Cardiac muscle cell (in vitro differentiated cells and primary cell): Measurements from ENCODE around the gene ST3GAL3. TPM values are rescaled to one million over a fixed set of nuclear protein-coding genes. Genes with fewer than 3 reads are reported as not detected.

Source experiments
- DNase-seq, 2 donors: peaks; one replicate each; pipeline versions ENCODE4 v3.0.0 to v3.0.0-alpha.2; 2010 to 2017; ENCODE audit warnings: low read depth in 1 of 2, low spot score in 1 of 2
- H3K27ac ChIP-seq: fragments of 200-600 bp; sonication (generic); 2 replicates; pipeline ENCODE4 v1.5.1; 2016
- H3K27me3 ChIP-seq: fragments of 200-600 bp; sonication (generic); 2 replicates; pipeline ENCODE4 v1.6.0; 2016; ENCODE audit warnings: control low read depth
- H3K36me3 ChIP-seq: fragments of 200-600 bp; sonication (generic); 2 replicates; pipeline ENCODE4 v1.5.1; 2016; ENCODE audit warnings: control low read depth
- H3K4me1 ChIP-seq: fragments of 200-600 bp; sonication (generic); 2 replicates; pipeline ENCODE4 v1.8.1; 2017; ENCODE audit warnings: low read depth, mild to moderate bottlenecking, mixed run types
- H3K4me3 ChIP-seq: fragments of 200-600 bp; sonication (generic); 2 replicates; pipeline ENCODE4 v1.5.1; 2016; ENCODE audit warnings: mild to moderate bottlenecking
- H3K9me3 ChIP-seq: fragments of 200-600 bp; sonication (generic); 2 replicates; pipeline ENCODE4 v1.5.1; 2017; ENCODE audit warnings: low read depth, mild to moderate bottlenecking, control low read depth
- CTCF ChIP-seq: IDR thresholded peaks from 2 replicates; pipeline ENCODE4 v1.5.1; 2012; ENCODE audit warnings: low read depth, mild to moderate bottlenecking, low read length
- polyA plus RNA-seq: library from polyadenylated mRNA; unstranded; fragments of >200 nt; fragmentation: Nextera tagmentation; extraction: Ambion mirVana; gene quantifications from 2 replicates; pipeline ENCODE4 v1.2.1, GENCODE V29; 2016
- total RNA-seq: library from RNA; depleted of rRNA; stranded (reverse); fragments of >200 nt; gene quantifications from 2 replicates; pipeline ENCODE4 v1.2.3, GENCODE V29; 2016

ST3GAL3 gene
- total and polyA plus RNA-seq, 2 experiments from 2014 or later, result 34.7 to 35.7 TPM

- Histone ChIP-seq H3K9me3 (no peaks in the 10 kb centered on the region), H3K4me3 (no peak overlapping the region), H3K27me3 (no peaks in the 10 kb centered on the region), H3K4me1 (peaks cover 6% of the 10 kb centered on the region), H3K27ac (no peak overlapping the region), H3K36me3 (peaks cover 39% of the 10 kb centered on the region)
- peak in 1 of 2 donors; percentile 43 for DNase-seq
- peak; percentile 14 for TF ChIP-seq CTCF
These were observed 2.5 kb upstream of the ST3GAL3 start for GRCh38 chr1:43704838-43705237.

- no peaks in the 10 kb centered on the region for H3K9me3 ChIP-seq
- DNase-seq, result no peak
- peaks cover 6% of the 10 kb centered on the region for H3K4me1 ChIP-seq
- no peak overlapping the region for H3K27ac ChIP-seq
- no peaks in the 10 kb centered on the region for H3K27me3 ChIP-seq
- peaks cover 34% of the 10 kb centered on the region for H3K36me3 ChIP-seq
- no peak overlapping the region for H3K4me3 ChIP-seq
- no peak for TF ChIP-seq CTCF
These were observed 2.0 kb upstream of the ST3GAL3 start for GRCh38 chr1:43705334-43705733.

DNA sequence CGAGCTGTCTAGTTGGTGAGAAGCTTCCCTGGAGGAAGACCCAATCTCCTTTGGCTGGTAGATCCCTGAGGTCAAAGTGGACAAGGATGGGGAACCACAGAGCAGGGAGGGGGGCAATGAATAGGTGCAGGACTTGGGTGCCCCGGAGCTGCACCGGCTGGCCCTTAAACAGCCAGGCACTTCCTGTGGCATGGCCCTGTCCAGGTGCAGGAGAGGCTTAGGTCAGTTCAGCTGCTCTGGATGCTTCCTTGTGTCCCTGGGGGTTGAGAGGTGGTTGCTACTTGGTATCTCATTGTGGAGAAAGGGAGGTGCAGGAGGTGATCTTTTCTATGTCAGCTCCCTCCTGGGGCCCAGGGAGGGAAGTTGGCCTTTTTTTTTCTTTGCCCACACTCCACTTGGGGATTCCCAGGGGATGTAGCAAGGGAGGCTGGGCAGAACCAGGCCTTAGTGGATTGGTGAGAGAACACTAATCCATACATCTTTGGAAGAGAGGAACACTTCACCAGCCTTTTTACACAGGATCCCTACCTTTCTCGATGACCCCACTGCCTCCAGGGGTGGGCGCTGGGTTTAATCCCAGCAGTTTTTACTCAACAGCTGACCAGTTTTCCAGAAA, 1.2 kb upstream of the ST3GAL3 start:
- H3K27ac ChIP-seq, result no peak overlapping the region
- no peak for DNase-seq
- no peak for TF ChIP-seq CTCF

GRCh38 chr1:43706598-43707189, 642 bp upstream of the ST3GAL3 start:
- Histone ChIP-seq H3K9me3 (no peaks in the 10 kb centered on the region), H3K4me1 (peaks cover 6% of the 10 kb centered on the region), H3K27me3 (no peaks in the 10 kb centered on the region), H3K36me3 (peaks cover 23% of the 10 kb centered on the region), H3K4me3 (peak overlapping the region; percentile 88), H3K27ac (no peak overlapping the region)
- DNase-seq, result peak; percentile 20 to 39
- no peak for TF ChIP-seq CTCF

More for the DNA sequence above, 1.2 kb upstream of the ST3GAL3 start:
- Histone ChIP-seq H3K27me3 (no peaks in the 10 kb centered on the region), H3K4me1 (peaks cover 6% of the 10 kb centered on the region), H3K36me3 (peaks cover 29% of the 10 kb centered on the region), H3K9me3 (no peaks in the 10 kb centered on the region), H3K4me3 (peak overlapping the region; percentile 88)

DNA sequence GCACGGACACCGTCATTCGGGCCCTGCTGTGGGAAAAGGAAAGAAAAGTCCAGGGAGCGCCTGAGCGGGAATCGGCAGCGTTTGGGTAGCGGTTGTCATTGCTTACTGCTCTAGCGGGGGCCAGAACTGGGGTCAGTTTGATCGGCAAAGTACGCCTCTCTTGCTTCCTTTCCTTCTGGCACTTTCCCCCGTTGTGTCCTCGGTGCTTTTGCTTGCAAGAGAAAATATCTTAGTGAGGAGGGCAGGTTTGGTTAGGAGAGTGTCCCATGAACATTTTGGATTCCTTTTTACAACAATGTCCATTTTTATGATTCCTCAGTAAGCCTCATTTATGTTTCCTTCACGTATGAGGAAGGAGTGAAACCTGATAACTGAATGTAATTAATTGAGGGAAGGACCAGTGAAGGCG, 670 bp downstream of the ST3GAL3 start:
- Histone ChIP-seq H3K36me3 (peaks cover 12% of the 10 kb centered on the region), H3K27ac (peak overlapping the region; percentile 91), H3K4me1 (peaks cover 6% of the 10 kb centered on the region), H3K4me3 (peak overlapping the region; percentile 88), H3K27me3 (no peaks in the 10 kb centered on the region), H3K9me3 (no peaks in the 10 kb centered on the region)
- DNase-seq, result no peak
- TF ChIP-seq CTCF, result no peak
